DMS114 treated with DMSO at 0.1 percent for 48 hours (cell line): ENCODE results near the gene IGF2BP1.
"Not testable (repeated sequence)": the region's sequence is repeated elsewhere in the genome, so short reads cannot be mapped to it uniquely, and the experiment has no call there.

Experiments
- DNase-seq: peaks from one replicate; lab custom pipeline; 2025; ENCODE audit not compliant: unreplicated experiment; lab: John Stamatoyannopoulos, UW

The IGF2BP1 gene

DNA sequence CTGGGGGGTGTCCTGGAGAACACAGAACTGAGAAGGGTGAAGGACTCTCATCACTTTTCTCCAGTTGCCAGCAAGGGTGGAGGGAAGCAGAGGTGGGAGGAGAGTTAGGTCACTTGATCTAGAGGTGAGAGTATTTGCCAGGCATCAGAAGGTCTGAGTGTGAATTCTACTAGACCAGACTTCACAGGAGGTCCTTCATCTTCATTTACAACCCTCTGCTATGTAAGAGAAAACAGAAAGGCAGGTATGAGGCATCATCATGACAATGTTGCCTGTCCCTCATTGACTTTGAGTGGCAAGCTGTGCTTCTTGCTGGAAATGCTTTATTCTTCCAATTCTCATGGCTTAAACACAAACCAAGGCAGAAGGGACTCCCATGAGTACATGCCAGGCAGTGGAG is 89.5 kb downstream of the IGF2BP1 start:
- DNase-seq: no peak

DNA sequence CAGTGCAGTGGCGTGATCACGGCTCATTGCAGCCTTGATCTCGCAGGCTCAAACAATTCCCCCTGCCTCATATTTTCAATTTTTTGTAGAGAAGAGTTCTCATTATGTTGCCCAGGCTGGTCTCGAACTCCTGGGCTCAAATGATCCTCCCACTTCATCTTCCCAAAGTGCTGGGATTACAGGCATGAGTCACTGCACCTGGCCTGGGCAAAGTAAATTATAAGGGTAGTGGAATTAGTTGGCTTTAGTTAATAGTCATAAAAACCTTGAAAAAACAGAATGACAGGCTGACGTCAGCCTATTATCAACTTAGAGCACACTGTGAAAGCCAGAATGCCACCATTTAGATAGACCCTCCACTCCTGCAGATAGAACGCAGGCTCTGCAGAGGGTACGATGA is 91.9 kb downstream of the IGF2BP1 start:
- no peak for DNase-seq

DNA sequence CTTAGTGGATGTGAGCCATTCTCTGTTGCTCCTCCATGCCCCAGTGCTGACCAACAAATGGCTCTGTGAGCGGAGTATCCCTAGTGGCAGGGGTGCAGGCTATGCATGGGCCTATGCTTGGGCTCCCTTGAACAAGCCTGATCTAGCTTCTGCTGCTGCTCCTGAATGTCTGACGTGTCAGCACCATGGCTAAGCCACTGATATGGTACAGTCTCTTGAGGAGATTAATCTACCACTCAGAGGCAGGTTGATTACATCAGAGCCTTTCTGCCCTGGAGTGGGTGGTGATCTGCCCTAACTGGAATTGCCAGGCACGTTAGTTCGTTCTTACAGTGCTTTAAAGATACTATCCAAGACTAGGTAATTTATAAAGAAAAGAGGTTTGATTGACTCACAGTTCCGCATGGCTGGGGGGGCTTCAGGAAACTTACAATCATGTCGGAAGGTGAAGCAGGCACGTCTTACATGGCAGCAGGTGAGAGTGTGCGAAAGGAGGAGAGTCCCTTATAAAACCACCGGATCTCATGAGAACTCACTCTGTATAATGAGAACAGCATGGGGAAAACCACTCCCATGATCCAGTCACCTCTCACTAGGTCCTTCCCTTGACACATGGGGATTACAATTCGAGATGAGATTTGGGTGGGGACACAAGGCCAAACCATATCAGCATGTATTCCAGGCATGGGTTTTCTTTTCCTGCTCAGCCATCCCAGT is 93.9 kb downstream of the IGF2BP1 start:
- no peak for DNase-seq

DNA sequence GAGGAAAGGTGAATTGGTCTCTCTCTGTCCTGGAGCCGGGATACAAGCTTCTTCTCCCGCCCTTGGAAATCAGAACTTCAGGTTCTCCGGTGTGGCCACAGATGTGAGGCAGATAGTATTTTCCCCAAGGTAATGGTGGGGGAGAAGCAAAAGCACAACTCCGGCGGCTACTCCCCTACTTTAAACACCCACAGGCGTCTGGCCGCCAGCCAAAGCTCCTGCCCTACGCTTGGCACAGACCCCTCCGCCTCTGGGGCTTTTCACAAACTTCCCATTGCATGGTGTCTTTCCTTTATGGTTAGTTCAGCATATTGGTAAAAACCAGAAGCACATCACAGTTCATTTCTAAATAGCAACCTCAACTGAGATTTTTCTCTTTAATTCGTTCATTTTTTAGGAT is 95.9 kb downstream of the IGF2BP1 start:
- no peak for DNase-seq

DNA sequence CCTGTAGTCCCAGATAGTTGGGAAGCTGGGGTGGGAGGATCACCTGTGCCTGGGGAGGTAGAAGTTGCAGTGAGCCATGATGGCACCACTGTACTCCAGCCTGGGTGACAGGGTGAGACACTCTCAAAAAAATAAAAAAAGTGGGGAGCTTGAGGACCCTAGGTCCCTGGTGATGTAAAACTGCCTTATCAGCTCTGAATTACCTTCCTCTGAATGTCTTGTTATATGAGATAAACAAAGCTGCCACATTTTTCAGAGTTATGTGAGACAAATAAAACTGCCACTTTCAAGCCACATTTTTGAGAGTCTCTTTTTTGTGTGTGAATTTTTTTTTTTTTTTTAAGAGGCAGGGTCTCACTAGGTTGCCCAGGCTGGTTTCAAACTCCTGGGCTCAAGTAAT is 103.4 kb downstream of the IGF2BP1 start:
- no peak for DNase-seq

DNA sequence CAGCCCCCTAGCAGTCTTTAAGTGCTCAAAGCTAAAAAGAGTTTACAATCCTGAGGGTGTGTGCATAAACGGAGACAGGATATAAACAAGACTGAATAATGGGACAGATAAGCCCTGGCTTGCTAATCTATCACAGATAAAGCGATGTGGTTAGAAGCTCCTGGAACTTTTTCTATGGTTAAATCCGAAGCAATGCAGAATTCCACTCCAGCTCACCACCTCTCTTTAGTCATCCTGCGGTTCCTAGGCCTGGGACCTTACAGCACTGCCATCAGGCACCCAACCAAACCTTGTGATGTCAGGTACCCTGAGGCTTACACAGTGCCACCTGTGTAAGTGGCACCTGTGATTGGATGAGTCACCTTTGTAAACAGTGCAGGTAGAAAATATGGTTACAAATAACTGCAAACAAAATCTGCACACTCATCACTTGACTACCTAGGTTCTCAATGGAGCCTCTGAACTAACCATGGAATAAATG is 103.9 kb downstream of the IGF2BP1 start:
- DNase-seq: no peak

DNA sequence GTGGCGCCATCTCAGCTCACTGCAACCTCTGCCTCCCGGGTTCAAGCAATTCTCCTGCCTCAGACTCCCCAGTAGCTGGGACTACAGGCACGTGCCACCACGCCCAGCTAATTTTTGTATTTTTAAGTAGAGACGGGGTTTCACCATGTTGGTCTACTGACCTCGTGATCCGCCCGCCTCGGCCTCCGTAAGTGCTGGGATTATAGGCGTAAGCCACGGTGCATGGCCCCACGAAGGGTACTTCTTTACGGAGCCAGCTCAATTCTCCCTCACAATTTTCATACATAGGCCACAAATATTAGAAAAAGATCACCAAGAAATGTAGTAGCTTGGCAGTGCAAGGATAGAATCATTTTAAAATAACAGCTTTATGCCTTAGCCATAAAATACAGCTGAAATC is 106.2 kb downstream of the IGF2BP1 start:
- DNase-seq: not testable (repeated sequence)

DNA sequence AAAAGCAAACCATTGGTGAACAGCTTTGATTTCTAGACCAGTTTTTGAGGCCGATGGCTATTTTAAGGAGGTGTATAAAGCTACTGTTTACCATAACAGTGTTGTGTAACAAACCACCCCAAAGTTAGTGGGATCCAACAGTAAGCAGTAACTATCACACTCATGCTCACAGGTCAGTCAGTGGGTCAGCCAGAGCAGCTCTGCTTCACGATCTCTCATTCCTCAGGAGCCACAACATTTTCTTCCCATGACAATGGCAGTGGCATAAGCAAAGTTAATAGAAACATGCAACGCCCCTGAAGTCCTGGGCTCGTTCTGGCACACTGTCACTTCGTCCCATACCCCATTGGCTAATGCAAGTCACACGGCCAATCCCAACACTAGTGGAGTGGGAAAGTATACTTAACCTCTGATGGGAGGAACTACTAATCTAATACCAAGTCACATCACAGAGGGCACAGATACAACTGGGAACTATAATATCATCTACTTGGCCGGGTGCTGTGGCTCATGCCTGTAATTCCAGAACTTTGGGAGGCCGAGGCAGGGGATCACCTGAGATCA is 107.4 kb downstream of the IGF2BP1 start:
- no peak for DNase-seq
